Myocyte (in vitro differentiated cells): ENCODE results near the gene QKI. TPM values are rescaled to one million over a fixed set of nuclear protein-coding genes. Genes with fewer than 3 reads are reported as not detected.

Experiments used
- DNase-seq: peaks from one replicate; pipeline ENCODE4 v3.0.0-alpha.2; 2012; ENCODE audit warnings: low read depth
- total RNA-seq: library from RNA; depleted of rRNA; stranded (reverse); fragments of >200 nt; gene quantifications from 2 replicates; pipeline ENCODE4 v1.2.3, GENCODE V29; 2014

Gene QKI
- total RNA-seq, 1 donor from 2014 or later, result 423 TPM

DNA sequence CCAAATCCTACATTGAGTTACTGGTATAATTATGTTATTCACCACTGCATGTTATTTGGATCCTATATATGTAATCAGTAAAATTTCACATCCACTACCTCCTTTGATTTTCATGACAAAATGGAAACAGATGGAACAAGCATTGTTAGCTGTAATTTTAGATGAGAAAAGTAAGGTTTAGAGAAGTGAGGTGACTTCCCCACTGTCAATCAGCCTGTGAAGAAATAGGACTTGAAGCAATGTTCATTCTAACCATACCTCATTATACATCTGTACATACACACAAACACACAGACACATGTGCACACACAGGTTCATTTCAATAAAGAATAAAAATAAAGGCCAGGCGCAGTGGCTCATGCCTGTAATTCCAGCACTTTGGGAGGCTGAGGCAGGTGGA, 23.7 kb upstream of the QKI start:
- no peak for DNase-seq

DNA sequence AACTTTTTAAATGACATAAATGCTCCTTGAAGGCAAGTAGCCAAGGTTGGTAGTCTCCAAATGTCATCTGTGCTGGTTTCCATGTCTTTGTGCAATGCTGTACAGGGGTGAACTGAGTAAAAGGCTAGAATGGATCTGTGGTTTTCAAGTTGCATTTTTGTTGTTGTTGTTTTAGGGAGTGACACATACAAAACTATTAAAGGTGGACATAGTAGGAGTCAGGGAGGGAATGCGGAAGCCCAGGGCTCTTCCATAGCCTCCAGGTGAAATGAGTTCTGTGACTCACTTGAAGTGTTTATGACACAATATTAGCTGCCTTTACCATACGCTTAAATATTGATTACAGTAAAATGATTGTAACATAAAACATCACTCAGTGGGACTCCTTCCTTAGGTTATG, 22.5 kb upstream of the QKI start:
- DNase-seq, result no peak

DNA sequence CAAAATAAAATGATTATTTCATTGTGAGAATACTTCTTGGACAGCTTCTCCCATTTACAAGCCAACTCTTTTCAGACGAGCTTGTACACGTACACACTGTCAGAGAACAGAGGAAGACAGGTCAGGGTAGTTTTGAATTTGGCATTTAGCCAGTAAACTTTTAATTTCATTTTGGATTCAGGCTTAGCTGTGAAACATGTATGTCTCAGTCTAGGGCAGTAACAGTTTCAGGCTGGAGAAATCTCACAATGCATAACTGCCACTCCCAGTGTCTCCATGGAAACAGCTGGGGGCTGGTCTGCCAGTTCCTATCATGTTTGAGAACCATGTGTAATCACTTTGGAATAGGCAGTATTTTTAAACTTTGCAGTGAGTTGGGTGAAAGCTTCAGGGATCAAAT, 22.0 kb upstream of the QKI start:
- peak; percentile 56 for DNase-seq

DNA sequence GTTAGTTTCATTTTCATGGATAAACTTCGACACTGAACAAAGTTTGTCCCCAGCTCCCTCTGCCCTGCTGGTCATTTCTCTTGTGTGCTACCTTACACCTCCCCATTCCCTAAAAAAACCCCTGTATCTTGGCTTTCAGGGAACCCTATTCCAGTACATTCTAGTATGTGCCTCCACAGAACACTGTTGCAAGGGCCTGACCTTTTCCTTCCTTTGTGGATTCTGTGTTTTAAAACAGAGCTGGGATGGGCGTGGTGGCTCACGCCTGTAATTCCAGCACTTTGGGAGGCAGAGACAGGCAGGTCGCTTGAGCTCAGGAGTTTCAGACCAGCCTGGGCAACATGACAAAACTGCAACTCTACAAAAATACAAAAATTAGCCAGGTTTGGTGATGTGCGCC, 20.6 kb upstream of the QKI start:
- DNase-seq, result no peak

DNA sequence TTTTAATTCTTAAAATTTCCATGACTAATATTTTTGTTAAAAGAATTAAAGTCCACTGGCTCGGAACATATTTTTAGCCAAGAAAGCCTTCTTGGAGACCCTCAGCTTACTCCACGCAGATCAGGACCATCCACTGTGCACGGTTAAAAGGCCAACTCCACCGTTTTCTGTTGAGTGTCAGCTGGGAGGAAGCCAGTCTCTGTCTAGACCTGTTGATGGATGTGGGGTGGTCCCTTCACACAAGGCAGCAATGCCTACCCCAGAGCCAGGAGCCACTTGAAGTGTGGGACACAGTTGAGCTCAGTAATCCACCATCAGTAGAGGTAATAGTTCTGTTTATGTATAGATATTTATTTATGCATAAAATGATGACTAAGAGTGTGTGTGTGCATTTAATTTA, 19.9 kb upstream of the QKI start:
- DNase-seq, result no peak

DNA sequence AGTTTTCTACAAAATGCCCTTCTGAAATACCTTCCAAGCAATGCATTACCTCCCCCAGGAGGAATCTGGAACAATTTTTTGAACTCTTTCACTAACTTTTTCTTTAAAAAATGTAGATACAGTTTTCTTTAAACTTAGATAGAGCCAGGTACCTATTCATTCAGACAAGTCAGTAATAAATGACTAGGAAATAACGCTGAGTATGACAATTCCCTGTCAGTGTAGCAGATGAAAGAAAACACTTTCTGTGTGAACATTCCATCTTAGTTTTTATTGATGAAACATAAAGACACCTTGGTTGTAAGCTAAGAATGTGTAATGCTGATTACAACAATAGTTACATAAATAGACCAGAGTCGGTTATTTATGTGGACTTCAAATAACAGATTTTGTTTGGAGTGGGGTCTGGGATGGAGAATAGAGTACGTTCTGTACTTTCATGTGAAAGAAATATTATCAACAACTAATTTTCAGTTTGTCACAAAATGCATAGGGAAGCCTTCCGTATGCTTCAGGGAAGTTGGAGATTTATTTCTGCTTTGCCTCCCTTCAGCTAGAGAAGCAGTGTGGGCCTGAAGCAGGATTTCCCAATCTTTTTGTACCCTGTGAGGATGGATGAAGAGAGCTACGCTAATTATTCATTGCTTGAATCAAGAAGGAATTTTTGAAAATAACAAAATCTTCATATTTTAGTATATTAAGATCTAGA, 19.2 kb upstream of the QKI start:
- DNase-seq, result no peak

DNA sequence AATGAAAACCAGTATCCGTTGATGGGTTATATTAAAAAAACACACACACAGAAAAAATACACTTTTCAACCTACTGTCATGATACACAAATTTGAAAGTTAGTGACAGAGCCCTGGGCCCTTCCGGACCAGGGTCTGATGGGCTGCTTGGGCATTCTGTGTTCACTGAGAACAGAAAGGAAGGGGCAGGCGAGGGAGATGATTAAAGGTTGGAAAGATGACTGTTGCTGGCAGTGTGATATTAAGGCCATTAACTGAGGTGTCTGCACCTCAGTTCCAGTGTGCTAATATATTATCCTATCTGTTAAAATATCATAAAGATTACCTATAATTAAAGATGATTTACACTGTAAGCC, 18.7 kb upstream of the QKI start:
- no peak for DNase-seq

DNA sequence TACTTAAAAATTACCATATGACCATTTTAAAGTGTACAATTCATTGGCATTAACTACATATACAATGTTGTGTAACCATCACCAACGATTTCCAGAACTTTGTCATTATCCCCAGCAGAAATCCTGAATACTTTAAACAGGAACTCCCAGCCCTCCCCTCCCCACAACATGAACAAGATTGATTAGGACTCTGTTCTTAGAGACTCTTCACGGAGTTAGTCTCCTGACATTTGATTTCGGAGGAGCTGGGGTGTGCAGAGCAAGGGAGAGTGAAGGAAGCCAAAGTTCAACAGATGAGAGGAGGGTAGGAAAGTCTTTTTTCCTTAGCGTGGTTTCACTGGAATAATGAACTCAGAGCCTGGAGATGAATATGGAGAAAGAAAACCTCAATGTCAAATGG, 17.2 kb upstream of the QKI start:
- DNase-seq, result no peak

DNA sequence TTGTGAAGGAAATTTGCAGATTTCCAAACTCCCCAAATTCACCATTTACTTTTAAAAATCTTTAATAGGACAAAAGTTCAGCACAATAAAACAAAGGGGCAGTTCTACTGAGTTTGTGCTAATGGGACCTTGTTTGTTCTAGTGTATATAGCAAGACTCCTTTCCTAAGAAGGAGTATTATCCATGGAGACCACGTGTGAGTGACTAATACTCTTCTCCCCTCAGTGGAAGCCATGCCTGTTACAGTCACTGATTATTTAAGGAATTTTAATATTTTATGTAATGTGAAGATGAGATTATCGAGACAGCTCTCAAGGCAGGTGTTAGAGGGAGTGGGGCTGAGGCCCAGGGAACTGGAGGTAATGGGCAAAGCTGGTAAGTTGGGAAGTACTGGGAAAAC, 16.4 kb upstream of the QKI start:
- no peak for DNase-seq

DNA sequence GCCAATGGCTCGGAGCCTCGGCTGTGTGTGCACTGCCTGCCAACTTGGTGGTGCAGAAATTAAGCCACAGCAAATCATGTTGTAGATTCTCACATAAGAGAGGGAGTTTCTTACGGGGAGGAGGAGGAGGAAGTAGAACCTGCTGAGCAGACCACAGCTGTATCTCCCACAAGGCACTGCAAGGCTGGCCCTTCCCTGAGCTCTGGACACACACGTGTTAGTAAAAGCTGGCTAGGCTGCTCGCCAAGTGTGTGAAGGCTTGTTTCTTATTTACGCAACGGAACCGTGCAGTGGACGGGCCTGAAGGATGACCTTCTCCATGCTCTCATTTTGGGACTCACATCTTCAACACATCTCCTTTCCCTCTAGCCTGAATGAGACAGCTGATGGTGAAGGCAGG, 15.7 kb upstream of the QKI start:
- DNase-seq, result no peak

DNA sequence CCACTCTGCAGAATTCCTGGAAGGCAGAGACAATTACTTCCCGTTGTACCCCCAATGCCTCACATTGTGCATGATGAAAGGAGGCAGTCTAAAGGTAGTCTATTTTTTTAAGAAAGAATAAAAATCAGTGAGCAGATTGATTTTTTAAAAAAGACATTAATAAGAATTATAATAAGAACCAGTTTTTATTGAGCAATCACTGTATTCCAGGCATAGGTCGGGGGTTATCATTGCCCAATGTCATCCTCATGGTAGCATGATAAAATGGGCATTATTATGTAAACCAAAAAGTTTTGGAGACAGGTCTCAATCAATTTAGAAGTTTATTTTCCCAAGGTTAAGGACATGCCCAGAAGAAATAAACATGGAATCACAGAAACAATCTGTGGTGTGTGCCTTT, 14.0 kb upstream of the QKI start:
- DNase-seq, result no peak

DNA sequence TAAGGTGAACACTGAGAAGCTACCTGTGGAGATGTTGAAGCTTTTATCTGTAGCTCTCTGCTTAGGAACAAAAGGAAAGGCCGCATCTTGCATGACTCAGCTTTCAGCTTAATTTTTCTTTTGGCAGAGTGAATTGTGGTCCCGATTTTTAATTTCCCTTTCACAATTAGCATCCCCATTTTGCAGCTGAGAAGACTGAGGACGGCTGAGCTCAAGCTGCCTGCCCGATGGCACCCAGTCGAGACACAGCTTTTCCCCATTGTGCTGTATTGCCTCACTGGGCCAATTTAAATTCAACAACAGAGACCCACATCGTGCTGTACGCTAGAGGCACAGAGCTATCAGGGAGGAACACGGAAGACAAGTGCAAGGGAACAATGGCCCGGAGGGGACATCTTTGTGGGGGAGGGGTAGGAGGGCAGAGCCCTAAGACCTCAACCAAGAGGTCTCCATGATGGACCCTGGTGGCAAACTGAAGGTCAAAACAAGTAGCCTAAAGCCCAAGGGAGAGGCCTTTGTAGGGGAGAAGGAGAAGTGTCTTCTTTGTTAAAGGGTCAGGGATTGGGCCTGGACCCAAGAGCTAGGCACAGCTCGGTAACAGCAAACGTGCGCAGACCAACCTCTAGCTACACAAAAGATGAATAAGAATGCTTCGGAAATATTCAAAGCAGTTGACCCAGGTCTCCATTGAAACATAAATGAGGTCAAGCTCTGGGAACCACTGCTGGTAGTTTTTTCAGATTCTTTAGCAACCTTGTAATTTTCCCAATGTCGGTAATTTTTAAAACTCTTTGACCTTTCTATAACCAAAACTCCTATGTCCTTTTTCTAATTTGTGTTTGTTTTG, 13.3 kb upstream of the QKI start:
- DNase-seq, result no peak

DNA sequence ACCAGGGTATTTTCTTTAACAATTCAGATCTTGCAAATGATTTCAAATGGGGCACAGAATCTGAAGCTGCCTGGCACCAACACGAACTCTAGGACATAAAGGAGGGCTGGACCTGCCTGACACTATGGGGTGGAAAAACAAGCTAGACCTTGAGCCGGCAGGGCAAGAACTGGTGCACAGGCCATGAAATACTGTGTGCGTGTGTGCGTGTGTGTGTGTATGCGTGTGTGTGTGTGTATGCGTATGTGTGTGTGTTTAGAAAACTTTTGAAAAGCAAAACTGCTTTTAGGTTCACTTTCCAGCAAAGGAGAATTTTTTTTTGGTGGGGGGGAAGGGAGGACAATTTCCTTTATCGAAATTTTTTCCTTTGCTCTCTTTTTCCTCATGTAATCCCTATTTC, 11.9 kb upstream of the QKI start:
- DNase-seq, result no peak

DNA sequence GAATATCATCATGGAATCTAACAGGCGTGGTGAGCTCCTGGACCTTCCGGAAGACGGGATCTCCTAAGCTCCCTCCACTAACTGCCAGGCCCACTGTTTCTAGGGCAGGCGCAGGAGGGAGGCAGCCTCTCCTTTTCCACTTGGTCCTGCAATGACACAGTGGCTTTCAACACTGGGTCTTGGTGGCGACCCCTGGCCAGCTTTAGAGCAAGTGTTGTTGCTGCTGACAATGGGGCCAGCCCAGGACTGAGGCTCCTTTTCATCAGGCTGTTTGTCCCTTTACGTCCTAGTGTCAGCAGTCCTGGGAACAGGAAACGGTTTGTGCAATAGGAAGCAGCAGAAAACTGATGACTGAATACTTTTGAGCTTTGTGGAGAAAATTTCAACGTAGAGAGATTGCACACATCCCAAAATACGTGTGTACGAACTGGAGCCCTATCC, 9.7 kb upstream of the QKI start:
- DNase-seq, result no peak

DNA sequence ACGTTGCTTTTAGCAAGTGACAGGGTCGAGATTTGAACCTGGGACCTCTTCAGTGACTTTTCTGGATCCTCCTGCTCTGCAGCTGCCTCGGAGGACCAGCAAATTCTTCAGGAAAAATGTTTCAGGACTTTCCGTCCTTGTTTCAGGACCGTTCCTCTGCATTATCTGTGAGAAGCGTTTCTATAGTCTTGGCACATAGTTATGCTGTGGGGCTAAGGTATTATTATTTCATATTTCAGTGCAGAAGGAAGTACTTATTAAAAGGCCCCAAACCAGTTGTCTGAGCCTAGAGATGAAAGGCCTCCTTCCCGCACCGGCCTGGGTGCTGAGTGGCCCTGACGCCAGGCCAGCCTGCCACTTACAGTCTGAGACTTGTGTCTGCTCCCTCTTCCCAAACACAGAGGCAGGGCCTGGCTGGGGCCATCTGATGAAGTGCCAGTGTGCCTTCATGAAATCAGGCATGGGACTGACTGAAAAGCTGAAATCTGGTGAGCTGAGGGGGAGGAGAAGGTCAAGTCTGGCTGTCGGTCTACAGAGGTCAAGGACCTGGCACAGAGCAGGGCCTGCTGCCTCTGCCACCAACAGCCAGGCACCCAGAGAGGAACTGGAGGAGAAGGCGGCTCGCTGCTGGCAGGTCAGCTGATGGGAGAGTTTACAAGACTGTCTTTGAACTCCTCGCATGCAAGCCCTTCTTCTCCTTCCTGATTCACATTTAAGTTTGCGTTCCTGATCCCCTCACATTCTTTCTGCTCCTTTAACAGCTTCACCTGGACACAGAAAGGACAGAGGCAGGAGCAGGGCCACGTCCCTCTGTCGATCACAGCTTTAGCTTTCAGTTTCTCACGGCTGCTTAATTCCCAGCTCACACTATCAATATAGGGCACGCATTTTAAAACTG, 8.9 kb upstream of the QKI start:
- peak; percentile 36 for DNase-seq

DNA sequence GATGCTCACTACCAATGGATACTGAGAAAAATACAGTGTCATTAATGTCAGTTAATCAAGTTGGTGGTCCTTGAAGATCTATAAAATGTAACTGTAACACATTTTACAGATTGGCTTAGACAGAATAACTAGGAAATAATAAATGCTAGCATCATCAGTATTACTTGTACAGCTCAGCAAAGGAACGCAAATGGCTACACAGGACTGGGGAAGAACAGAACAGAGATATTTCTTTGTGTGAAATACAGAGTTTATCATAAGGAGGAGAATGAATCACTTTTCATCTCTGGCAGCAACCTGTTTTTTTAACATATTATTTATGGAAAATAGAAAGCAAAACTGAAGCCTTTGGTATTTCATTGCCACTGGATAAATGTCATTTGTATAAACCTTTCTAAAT, 8.2 kb upstream of the QKI start:
- no peak for DNase-seq

DNA sequence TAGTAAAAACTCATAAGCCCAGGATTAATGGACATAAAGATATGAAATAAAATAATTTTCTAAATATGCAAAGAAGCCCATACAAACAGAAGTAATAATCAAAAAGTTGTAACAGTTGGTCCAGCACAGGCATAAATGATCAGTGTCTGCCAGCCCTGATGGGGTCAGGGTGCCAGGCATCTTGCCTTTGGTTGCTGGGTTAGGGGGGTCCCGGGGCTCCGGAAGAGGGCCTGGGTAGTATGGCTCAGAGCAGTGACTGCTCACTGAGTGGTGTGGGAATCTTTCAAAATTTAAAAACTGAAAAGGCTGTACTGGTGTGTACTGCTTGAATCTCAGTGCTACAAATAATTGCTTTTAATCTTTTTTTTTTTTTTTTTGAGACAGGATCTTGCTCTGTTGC, 7.7 kb upstream of the QKI start:
- DNase-seq, result no peak

DNA sequence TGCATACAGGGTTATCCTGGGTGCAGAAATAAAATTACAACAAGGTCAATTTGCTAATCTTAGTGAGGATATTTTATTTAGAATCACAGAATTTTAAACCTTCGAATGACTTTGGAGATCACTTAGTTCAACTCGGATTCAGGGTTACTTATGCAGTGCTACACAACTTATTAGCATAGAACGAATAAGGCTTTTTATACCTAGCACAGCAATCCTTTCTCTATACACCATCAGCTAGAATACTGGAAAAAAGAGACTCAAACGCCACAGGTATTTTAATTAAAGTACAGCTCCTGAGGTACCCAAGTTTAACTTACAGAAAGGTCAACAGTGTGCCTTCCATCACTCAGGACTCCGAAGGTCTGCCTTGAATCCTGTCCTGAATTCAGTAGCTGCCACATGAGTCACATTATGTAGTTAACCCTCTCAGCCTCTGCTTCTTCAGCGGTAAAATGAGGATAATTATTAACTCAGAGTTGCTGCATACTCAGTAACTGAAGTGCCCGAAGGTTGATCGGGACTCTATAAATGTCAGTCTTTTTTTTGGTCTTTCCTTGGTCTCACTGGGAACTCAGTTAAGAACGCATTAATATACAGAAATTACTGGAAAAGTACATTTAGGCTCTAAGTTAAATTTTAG, 6.0 kb upstream of the QKI start:
- no peak for DNase-seq

DNA sequence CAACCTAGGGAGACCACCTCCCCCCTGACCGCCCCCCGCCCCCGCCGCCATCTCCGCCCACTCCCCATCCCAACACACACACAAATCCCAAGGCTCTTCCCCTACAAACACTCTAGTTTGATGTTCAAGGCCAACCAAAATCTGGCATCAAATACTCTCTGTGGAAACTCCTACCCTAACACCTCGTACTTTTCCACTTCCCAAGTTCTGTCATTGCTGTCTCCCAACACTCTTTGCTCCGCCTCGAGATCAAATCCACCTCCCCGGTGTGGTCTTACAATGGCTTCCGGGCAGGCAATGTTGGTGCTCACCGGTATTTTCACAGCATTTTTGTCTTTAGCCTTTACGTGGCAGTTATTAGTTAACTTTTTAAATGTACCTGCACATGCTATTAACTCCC, 4.8 kb upstream of the QKI start:
- no peak for DNase-seq

DNA sequence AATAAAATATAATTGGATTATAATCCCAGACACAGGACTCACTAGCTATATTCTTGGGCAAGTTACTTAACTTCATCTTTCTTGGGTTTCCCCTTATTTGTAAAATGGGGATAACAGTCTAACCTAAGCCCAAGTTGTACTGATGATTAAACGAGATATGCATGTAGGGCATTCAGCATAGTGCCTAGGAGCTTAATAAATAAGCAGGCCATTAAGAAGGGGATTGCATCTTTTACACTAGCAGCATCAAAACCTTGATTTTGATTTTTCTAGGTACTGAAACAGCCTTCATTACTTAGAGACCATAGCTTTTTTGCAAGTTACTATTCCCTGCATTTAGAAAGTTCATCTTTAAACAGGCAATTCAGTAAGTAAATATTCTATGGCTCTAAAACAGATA, 2.2 kb upstream of the QKI start:
- no peak for DNase-seq

DNA sequence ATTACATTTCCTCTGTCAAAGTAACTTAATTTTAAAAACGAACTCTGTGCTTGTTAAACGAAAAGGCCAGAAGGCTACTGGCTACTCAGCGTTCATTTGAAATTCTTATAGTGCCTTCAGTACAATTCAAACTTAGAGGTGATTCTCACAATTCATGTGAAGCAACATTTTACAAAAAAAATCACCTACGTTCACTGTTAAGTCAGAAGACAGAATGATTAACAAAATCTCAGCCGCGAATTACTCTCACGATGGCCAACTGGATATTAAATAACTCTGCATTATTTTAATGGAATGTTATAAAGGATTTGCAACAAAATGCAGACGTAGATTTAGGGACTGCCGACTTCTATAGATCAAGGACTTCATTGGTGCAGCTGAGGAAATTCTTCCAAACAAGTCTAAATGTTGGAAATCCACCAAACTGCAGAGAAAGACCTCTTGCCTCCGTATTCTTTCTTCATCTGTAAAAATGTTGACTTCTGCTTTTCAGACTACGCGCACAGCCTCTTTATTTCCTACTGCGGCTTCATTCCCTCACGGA, 1.6 kb upstream of the QKI start:
- peak; percentile 22 for DNase-seq
